ENCODE results near the gene DRAM1. TPM values are rescaled to one million over a fixed set of nuclear protein-coding genes. Genes with fewer than 3 reads are reported as not detected.
"Not testable (repeated sequence)": the region's sequence is repeated elsewhere in the genome, so short reads cannot be mapped to it uniquely, and the experiment has no call there.

The DRAM1 gene
- total RNA-seq, 1 experiment from 2014 or later = 30.8 TPM

GRCh38 chr12:101901777-101902176 is 24.4 kb downstream of the DRAM1 start:
- no peak for DNase-seq (ENCODE audit: extremely low read depth, low read depth)

- no peak for DNase-seq (ENCODE audit: extremely low read depth, low read depth)
Measured at GRCh38 chr12:101902641-101903040, 25.3 kb downstream of the DRAM1 start.

- no peak for DNase-seq (ENCODE audit: extremely low read depth, low read depth)
Measured at GRCh38 chr12:101906226-101906625, 28.8 kb downstream of the DRAM1 start.

DNA sequence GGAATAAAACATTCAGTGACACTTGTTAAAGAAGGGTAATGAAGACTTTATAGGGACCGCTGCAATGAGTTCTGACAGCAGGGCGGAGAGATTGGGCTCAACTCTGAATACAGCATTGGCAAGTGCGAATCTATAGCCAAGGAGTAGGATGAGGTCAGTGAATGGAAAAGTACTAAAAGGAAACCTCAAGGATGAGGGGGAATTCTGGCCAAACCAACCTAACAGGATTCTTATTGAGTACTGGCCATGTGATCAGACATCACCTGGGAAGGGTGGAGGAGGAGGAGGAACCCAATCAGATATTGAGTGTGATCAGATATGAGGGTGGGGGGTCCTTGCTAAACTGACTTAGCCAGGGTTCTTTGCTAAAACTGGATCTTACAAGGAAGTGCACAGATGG is 31.0 kb downstream of the DRAM1 start:
- DNase-seq (ENCODE audit: extremely low read depth, low read depth) = no peak

DNA sequence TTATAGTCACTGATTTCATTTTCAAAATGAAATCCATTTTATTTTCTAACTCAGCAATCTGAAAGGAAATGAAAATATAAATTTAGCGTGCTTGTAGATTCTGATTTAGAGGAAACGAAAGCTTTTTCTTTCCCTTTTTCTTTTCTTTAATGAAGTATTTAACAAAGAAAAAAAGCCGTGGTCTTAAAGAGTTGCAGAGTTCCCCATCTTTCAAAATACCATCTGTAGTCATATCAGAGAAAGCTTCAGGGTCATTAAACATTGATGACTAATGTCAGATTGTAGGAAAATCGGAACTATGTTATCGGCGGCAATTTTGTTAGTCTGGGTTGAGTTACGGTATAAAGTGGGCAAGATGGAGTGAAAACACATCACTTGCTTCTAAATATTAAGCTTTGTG is 32.3 kb downstream of the DRAM1 start:
- DNase-seq (ENCODE audit: extremely low read depth, low read depth) = no peak

- no peak for DNase-seq (ENCODE audit: extremely low read depth, low read depth)
Measured at GRCh38 chr12:101915841-101916240, 38.5 kb downstream of the DRAM1 start.

GRCh38 chr12:101918805-101919204 is 41.4 kb downstream of the DRAM1 start:
- DNase-seq (ENCODE audit: extremely low read depth, low read depth) = not testable (repeated sequence)

DNA sequence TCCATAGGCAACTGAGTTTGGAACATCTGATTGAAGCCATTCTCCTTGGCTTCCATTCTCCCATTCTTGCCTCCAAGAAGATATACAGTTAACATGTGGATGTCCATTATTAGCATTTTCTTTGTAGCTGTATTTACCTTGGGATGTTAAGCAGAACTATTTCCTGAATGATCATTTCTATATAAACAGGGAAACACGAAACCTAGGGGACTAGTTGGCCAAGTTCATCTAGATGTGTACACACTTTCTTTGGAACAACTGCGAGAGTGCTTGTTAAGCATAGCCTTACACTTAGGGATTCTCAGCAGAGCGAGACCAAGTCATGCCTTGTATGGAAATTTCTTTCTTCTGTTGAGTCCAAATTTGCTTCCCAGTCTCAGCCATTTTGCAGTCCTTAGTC is 42.1 kb downstream of the DRAM1 start:
- DNase-seq (ENCODE audit: extremely low read depth, low read depth) = no peak

DNA sequence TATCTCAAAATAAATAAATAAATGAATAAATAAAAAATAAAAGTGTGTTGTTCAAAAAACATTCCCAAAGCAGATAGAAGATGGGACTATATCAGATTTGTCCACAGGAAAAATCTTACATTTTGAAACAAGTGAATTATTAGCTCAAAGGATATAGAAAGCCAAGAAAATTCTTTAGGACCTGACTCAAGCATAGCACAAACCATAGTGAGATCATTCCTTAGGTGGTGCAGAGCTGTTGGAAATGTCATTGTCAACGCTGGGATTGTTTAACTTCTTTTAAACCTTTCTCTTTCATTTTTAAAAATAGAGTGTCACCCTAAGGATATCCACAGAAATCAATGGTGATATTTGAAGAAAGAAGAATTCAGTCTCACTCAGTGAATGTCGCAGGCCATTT is 43.5 kb downstream of the DRAM1 start:
- no peak for DNase-seq (ENCODE audit: extremely low read depth, low read depth)

DNA sequence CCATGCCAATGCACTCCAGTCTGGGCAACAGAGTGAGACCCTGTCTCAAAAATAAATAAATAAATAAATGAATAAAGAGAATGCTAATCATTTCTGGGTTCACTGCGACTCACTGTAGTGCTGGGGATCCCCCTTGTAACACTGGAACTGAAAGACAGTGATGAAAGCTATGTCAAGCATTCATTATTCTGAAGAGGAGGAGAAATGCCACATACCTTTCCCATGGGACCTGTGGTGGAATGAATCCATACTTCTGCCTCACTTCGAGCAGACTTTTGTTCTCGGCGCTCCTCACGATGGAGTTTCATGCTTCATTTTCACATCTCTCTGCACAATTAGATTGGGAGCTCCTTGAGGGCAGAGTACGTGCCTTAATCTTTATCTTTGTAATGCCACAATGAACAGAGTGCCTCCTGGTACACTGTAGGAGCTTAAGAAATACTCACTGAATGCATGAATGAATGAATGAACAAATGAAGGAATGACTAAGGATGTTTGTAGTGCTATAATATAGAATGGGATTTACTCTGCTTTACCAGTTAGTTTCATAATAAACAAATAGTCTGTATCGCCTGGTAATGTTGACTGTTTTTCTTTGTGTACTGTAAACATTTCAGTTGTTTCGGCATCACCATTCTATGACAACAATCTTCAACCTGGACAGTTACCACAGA is 45.8 kb downstream of the DRAM1 start:
- no peak for DNase-seq (ENCODE audit: extremely low read depth, low read depth)

GRCh38 chr12:101924618-101925017 is 47.2 kb downstream of the DRAM1 start:
- peak; percentile 13 for DNase-seq (ENCODE audit: extremely low read depth, low read depth)

DNA sequence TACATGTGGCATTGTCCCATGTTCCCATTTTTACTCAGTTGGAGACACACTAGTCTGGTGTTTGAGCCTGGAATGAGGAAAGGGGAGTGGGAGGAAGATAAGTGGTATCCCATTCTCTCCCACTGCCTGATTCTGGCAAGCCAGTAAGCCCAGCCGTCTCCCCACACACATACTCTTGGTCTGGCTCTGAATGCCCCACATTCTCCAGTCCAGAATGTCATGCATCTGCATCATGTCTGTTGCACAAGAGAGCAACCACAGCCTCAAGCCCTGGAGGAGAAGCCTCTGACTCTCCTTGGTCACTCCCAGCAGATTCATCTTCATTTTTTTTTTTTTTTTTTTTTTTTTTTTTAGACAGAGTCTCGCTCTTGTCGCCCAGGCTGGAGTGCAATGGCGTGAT is 48.0 kb downstream of the DRAM1 start:
- DNase-seq (ENCODE audit: extremely low read depth, low read depth) = no peak

GRCh38 chr12:101925935-101926334 is 48.6 kb downstream of the DRAM1 start:
- DNase-seq (ENCODE audit: extremely low read depth, low read depth) = no peak

- DNase-seq (ENCODE audit: extremely low read depth, low read depth) = no peak
Measured at GRCh38 chr12:101927036-101927435, 49.7 kb downstream of the DRAM1 start.

- no peak for DNase-seq (ENCODE audit: extremely low read depth, low read depth)
Measured at GRCh38 chr12:101927999-101928398, 50.6 kb downstream of the DRAM1 start.

DNA sequence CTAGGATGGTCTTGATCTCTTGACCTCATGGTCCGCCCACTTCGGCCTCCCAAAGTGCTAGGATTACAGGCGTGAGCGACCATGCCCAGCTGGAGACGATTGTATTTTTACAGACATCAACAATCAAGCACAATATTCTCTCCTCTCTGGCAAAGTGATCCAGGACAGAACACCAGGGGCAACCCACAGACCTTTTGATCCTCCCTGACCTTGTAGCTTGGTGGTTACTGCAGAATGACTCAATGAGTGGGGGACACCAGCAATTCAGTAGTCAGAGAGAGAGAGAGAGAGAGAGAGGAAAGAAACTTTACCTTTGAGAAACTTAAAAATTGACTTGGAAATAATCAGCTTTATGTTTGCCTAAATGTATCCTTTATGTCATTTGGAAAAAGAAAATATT is 51.2 kb downstream of the DRAM1 start:
- DNase-seq (ENCODE audit: extremely low read depth, low read depth) = no peak

GRCh38 chr12:101929365-101930041 is 52.1 kb downstream of the DRAM1 start:
- DNase-seq (ENCODE audit: extremely low read depth, low read depth) = no peak

DNA sequence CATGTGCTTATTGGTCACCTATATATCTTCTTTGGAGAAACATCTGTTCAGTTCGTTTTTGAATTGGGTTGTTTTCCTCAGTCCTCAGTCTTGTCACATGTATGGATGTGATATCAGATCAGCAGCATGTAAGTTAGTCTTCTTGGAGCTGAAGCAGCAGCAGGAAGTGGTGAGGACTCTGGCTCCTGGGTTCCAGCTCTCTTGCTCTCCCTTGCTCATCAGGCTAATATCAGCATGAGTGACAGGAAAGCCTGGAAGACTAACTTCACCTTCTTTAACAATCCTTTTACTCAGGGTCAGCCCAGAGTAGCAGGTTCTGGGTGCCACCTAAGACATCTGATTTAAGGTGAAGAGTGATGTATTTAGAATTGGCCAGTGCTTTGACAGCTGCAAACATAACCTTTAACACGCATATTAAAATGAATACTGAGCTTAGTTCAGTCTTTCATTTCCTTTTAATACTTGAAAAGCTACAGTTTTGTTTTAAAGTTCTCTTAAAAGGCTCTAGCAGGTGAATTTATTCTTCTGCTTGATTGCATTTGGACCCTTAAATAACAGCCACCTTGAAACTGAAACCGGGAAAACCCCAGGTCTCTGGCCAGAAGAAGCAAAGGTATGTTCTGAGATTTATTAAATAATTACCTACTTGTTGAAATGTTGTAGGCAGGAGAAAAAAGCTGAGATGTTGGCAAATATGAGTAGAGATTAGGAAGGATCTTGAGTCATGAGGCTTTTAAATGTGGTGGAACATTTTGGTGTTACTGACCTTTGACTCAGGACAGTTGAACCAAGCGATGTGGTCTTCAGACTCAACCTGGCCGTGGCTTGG is 54.3 kb downstream of the DRAM1 start:
- DNase-seq (ENCODE audit: extremely low read depth, low read depth) = no peak

GRCh38 chr12:101933866-101934514 is 56.6 kb downstream of the DRAM1 start:
- no peak for DNase-seq (ENCODE audit: extremely low read depth, low read depth)

DNA sequence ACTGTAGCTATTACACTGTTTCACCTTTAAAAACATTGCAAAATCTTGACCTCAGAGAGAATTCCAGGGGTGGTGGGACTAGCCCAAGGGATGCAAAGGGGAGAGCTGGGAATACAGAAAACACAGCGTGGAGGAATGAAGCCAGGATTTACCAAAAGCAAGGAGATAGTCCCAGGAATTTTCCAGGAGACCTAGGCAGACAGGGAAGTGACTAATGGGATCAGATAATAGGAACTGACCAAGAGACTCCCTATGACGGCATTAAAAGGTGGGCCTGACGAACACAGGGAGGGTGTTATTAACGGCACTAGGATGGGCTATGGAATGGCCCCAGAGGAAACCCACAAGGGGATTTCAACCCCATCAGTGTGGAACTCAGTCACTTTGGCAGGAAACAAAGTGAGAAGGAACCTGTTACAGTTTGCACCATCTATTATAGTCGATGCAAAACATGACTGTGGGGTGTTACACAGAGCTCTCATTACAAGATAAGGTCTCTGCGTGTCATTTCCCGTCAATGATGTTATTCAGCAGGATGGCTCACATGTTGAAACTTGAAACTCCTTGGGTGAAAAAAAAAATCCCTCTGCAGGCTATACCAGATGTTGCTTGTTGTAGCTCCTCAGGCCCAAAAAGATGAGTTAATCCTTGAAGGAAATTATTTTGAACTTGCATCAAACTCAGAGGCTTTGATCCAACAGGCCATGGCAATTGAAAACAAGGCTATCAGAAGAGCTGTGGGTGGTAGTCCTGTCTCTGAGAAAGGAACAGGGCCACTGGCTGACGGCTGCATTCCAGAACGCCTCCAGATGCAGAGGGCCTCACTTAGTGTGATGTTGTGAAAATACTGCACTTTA is 58.7 kb downstream of the DRAM1 start:
- no peak for DNase-seq (ENCODE audit: extremely low read depth, low read depth)

All from NCI-H460 (cell line).